ENCODE data around the gene CIAO1.

Gene CIAO1

DNA sequence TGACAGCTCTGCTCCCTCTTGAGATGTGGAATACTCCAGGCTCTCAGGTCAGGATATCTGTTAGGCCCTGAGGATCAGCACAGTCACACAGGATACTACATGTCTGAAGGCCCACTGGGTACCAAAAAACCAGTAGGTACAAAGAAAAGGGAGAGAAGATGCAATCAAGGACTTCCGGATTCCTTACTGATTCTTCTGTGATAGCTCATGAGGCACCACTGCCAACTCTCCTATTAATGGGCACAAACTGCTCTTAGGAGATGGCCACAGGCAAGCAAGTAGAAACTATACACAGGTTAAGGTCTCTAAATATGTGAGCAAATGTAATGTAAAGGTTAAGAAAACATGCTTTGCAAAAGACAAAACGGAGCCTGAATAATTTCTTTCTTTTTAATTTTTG is 3.7 kb upstream of the CIAO1 start:
- no peak overlapping the region for H3K4me3 ChIP-seq (replicated peaks; ENCODE audit: low read depth, low read length)
- TF ChIP-seq, protein P1, sequence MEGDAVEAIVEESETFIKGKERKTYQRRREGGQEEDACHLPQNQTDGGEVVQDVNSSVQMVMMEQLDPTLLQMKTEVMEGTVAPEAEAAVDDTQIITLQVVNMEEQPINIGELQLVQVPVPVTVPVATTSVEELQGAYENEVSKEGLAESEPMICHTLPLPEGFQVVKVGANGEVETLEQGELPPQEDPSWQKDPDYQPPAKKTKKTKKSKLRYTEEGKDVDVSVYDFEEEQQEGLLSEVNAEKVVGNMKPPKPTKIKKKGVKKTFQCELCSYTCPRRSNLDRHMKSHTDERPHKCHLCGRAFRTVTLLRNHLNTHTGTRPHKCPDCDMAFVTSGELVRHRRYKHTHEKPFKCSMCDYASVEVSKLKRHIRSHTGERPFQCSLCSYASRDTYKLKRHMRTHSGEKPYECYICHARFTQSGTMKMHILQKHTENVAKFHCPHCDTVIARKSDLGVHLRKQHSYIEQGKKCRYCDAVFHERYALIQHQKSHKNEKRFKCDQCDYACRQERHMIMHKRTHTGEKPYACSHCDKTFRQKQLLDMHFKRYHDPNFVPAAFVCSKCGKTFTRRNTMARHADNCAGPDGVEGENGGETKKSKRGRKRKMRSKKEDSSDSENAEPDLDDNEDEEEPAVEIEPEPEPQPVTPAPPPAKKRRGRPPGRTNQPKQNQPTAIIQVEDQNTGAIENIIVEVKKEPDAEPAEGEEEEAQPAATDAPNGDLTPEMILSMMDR (IDR thresholded peaks at IDR 0.05; ENCODE audit: low read depth, low read length, missing control alignments) = no peak
- no peak for DNase-seq (ENCODE audit: extremely low read depth, low read depth)

DNA sequence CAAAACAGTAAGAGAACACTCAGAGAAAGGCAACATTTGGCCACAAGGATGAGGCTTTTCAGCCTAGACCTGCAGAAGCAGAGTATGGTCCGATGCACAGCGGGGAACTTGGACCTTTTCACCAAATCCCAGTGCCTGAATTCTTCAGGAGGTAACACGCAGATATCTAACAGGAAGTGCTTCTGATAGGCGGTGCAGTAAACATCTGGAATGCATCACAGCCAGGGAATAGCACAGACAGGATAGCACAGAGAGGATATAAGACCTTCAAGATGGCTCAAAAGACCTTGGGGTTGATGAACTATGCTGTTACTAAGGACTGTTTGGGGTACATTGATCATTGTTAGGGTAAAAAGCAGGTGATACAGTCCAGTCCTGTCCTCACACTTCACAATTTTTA is 1.9 kb upstream of the CIAO1 start:
- TF ChIP-seq, protein P1 (IDR thresholded peaks at IDR 0.05; ENCODE audit: low read depth, low read length, missing control alignments) = no peak
- DNase-seq (ENCODE audit: extremely low read depth, low read depth) = no peak
- peak overlapping the region; percentile 95 for H3K4me3 ChIP-seq (replicated peaks; ENCODE audit: low read depth, low read length)

DNA sequence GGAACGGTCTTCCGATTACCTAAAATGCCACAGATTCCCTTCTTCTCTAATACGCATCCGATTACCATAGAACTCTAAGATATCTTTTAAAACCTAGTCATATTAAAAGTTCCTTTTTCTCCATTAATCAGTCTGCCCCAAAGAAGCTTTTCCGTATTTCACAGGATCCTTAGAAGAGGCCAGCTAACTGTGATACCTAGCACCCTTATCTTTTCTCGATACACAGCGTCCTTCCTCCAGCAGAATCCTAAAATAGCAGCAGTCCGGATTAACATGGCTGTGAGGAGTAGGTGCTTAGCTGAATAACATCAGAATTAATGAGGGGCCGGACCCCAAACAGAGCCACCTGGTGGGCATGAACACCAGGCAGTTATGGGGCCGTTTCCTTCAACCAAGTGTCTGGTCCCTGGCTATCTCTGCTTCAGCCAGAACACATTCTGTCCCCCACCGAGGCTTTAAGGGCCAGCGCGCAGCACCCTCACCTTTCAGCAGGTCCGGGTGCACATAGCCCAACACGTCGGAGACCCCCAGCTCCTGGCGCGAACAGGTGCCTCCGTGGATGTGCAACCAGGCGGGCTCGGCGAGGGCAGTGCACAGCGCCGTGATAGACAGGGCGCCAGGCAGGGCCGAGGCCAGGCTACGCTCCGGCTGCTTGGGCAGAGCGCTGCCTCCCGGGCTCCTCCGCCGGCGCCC is 1.2 kb upstream of the CIAO1 start:
- no peak for DNase-seq (ENCODE audit: extremely low read depth, low read depth)

DNA sequence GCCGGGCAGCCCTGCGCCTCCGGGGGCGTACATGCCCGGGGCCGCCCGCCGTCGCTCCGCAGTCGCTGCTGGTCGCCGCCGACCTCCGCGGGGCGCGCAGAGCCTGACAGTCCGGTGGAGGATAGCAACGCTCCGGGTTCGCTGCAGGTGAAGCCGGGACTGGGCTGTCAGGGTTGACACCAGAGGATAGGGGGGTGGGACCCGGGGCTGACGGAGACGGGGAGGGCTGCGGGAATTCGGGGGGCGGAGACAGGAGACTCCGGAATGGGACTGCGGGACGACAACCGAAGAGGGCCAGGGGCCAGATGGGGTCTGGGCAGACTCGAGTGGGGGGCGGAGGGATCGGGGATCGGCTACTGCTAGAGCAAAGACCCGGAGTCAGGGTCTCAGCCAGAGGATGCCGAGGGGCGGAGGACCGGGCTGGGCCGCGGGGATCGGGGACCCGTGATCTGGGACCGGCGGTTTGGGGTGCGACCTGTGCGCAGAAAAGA is 631 bp upstream of the CIAO1 start:
- no peak for DNase-seq (ENCODE audit: extremely low read depth, low read depth)
- peak overlapping the region; percentile 95 for H3K4me3 ChIP-seq (replicated peaks; ENCODE audit: low read depth, low read length)
- TF ChIP-seq, protein P1 (IDR thresholded peaks at IDR 0.05; ENCODE audit: low read depth, low read length, missing control alignments) = no peak

More for the DNA sequence above, 1.2 kb upstream of the CIAO1 start:
- TF ChIP-seq, protein P1 (IDR thresholded peaks at IDR 0.05; ENCODE audit: low read depth, low read length, missing control alignments) = peak; percentile 60
- H3K4me3 ChIP-seq (replicated peaks; ENCODE audit: low read depth, low read length) = peak overlapping the region; percentile 95

DNA sequence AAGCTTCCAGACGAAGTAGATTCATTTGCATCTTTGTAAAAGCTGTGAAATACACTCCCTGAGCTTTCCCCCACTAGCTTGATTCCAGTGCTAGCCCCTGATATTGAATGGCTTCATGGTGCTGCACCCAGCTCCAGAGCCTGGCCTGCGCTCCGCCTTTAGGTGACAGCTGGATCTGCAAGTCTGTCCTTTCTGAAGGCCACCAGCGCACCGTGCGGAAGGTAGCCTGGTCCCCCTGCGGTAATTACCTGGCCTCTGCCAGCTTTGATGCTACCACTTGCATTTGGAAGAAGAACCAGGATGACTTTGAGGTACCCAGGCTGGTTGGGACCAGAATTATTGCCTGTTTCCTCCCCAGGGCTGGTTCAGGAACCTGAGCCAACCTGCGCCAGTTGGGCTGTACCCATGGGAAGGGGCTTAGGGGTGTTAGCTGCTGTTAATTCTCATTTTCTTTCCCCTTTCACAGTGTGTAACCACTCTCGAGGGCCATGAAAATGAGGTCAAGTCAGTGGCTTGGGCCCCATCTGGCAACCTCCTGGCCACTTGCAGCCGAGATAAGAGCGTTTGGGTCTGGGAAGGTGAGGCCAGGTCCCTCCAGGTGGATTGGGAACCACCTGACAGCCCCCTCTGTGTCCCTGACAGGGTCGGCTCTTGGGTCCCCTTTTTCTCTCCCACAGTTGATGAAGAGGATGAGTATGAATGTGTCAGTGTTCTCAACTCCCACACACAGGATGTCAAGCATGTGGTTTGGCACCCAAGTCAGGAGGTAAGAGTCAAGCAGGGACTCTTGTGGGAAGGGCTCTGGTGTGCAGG is 1.3 kb downstream of the CIAO1 start:
- no peak for DNase-seq (ENCODE audit: extremely low read depth, low read depth)
- TF ChIP-seq, protein P1 (IDR thresholded peaks at IDR 0.05; ENCODE audit: low read depth, low read length, missing control alignments) = peak; percentile 47
- H3K4me3 ChIP-seq (replicated peaks; ENCODE audit: low read depth, low read length) = peak overlapping the region; percentile 95

DNA sequence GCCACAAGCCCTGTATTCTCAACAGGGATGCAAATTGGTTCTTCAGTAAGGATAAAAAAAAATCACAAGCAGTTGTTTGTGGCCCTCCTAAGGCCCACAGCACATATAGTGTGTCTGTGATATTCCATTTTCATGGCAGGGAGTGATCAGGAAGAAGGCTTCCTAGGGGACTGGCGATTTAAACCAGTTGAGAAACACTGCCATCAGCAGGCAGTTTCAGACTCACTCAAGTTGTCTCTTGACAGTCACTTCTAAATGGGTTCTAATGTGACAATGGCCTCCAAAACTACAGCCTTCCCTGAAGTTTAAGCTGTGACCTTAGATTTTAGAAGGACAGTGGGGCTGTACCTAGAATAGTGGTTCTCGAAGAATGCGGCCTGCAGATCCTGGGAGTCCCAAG is 6.0 kb downstream of the CIAO1 start:
- TF ChIP-seq, protein P1 (IDR thresholded peaks at IDR 0.05; ENCODE audit: low read depth, low read length, missing control alignments) = no peak
- H3K4me3 ChIP-seq (replicated peaks; ENCODE audit: low read depth, low read length) = no peak overlapping the region
- no peak for DNase-seq (ENCODE audit: extremely low read depth, low read depth)

Measured in HFF-Myc (cell line).